Activated T-helper 1 cell treated with Interleukin-2 at 50 U/mL for 16 hours (primary cell): ENCODE results near the gene RALGPS1.
"Not testable (repeated sequence)": the region's sequence is repeated elsewhere in the genome, so short reads cannot be mapped to it uniquely, and the experiment has no call there.

Experiments used
- DNase-seq: peaks from one replicate; pipeline ENCODE4 v3.0.0-alpha.2; 2020; ENCODE audit warnings: low read depth

Gene RALGPS1

GRCh38 chr9:127137640-127138360, 223.2 kb downstream of the RALGPS1 start:
- no peak for DNase-seq

- no peak for DNase-seq
These were observed 223.9 kb downstream of the RALGPS1 start for GRCh38 chr9:127138444-127138843.

- DNase-seq: no peak
These were observed 224.6 kb downstream of the RALGPS1 start for GRCh38 chr9:127139071-127139731.

- DNase-seq: no peak
These were observed 225.2 kb downstream of the RALGPS1 start for GRCh38 chr9:127139775-127140174.

- DNase-seq: no peak
These were observed 225.6 kb downstream of the RALGPS1 start for GRCh38 chr9:127140181-127140580.

- no peak for DNase-seq
These were observed 226.5 kb downstream of the RALGPS1 start for GRCh38 chr9:127140842-127141675.

GRCh38 chr9:127142291-127142690, 227.7 kb downstream of the RALGPS1 start:
- DNase-seq: no peak

- DNase-seq: no peak
These were observed 228.4 kb downstream of the RALGPS1 start for GRCh38 chr9:127142931-127143464.

- no peak for DNase-seq
These were observed 229.4 kb downstream of the RALGPS1 start for GRCh38 chr9:127143920-127144465.

- DNase-seq: no peak
These were observed 230.3 kb downstream of the RALGPS1 start for GRCh38 chr9:127144670-127145445.

- DNase-seq: not testable (repeated sequence)
These were observed 232.3 kb downstream of the RALGPS1 start for GRCh38 chr9:127146841-127147240.

- no peak for DNase-seq
These were observed 232.7 kb downstream of the RALGPS1 start for GRCh38 chr9:127147251-127147650.

GRCh38 chr9:127148014-127148413, 233.4 kb downstream of the RALGPS1 start:
- DNase-seq: no peak

- no peak for DNase-seq
These were observed 234.4 kb downstream of the RALGPS1 start for GRCh38 chr9:127149010-127149409.

GRCh38 chr9:127149463-127150390, 235.1 kb downstream of the RALGPS1 start:
- DNase-seq: no peak

- no peak for DNase-seq
These were observed 238.9 kb downstream of the RALGPS1 start for GRCh38 chr9:127153501-127153900.

GRCh38 chr9:127154003-127154389, 239.4 kb downstream of the RALGPS1 start:
- DNase-seq: no peak

GRCh38 chr9:127154390-127155191, 240.0 kb downstream of the RALGPS1 start:
- DNase-seq: no peak

GRCh38 chr9:127155314-127155960, 240.9 kb downstream of the RALGPS1 start:
- DNase-seq: no peak
